HG03571 (cell line): Measurements from ENCODE around the gene MRGPRD.

Experiments
- ATAC-seq: cut with Tn5 transposase; IDR thresholded peaks from one replicate; pipeline ENCODE4 v1.9.1; 2021; ENCODE audit not compliant: unreplicated experiment

The MRGPRD gene

DNA sequence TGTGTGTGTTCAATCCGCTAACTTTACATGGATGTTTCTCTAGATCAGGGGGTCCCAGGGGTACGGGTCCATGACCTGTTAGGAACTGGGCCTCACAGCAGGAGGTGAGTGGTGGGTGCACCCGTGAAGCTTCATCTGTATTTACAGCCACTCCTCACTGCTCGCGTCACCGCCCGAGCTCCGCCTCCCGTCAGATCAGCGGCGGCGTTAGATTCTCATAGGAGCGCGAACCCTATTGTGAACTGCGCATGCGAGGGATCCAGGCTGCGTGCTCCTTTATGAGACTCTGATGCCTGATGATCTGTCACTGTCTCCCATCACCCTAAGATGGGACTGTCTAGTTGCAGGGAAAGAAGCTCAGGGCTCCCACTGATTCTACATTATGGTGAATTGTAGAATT is 31.9 kb downstream of the MRGPRD start:
- ATAC-seq, result no peak

DNA sequence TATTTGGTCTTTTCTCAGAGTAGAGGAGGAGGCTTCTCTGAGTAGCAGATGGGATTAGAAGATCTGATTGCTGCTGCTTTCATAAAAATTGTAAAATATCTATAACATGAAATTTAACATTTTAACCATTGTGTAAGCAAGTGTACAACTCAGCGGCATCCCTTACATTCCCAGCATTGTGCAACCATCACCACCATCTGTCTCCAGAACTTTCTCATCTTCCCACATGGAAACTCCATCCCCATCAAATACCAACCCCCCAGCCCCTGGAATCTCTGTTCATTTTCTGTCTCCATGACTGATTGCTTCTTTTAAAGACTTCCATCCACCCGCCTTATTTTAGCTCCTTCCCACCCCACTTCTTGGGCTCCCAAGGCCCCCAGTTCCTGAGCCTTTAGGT is 32.3 kb downstream of the MRGPRD start:
- no peak for ATAC-seq

DNA sequence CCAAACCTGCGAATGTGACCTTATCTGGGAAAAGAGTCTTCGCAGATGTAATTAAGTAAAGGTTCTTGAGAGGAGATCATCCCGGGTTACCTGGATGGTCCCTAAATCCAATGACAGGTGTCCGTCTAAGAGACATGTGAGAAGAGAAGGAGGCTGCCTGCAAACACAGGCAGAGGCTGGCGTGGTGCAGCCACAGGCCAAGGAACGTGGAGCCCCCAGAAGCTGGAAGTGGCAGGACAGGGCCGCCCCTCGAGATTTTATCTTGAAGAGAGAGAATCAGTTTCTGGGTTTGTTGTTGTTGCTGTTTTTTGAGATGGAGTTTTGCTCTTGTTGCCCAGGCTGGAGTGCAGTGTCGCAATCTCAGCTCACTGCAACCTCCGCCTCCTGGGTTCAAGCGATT is 33.6 kb downstream of the MRGPRD start:
- no peak for ATAC-seq

DNA sequence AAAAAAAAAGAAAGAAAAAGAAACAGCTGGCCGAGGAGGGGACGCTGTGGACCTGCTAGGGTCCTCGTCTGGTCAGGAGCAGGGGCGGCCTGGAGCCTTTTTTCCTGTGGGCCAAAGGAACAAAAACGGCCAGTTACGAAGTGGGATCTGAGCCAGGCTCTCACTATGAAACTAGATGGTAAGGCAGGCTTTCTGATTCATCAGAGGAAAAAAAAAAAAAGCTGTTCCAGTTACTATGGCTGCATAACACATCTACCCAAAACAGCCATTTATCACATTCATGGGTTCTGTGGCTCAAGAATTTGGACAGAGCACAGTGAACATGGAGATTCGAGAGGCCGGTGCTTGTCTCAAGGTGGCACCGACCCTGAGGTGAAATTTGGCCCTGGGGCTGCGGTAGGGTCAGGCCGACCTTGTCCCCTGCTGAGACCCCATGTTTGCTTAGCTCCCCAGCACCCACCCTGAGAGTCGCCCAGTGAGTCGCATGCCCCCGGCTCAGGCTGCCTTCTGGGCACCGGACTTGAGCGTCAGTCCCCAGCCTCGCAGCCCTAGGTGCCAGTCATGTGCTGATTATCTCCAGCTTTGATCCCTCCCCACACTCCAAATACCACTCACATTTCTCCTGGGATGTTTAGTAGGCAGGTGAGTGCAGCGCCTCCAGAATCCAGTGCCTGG is 34.2 kb downstream of the MRGPRD start:
- no peak for ATAC-seq

DNA sequence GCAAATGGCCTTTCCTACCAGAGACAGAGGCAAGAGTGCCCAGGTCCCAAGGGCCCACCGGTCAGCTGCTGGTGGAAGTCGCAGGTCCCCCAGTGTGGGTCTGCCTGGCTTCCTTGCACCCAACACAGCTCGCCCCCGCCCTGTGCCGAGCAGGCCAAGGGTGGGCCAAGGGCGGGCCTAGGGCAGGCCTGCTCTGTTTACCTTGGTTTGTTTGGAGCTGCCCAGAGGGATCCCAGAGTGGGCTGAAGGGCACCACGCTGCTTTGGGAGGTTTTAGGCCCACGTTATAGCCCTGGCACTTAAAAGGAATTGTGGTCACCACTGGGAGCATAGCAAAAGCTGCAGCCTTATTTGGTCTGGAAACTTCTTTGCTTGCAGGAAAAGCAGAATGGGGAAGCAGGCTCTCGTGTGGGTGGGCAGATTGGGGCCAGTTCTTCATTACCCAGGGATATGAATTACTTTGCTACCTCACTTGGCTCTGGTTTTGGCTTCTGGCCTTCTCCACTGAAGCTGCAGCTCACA is 38.0 kb downstream of the MRGPRD start:
- no peak for ATAC-seq

DNA sequence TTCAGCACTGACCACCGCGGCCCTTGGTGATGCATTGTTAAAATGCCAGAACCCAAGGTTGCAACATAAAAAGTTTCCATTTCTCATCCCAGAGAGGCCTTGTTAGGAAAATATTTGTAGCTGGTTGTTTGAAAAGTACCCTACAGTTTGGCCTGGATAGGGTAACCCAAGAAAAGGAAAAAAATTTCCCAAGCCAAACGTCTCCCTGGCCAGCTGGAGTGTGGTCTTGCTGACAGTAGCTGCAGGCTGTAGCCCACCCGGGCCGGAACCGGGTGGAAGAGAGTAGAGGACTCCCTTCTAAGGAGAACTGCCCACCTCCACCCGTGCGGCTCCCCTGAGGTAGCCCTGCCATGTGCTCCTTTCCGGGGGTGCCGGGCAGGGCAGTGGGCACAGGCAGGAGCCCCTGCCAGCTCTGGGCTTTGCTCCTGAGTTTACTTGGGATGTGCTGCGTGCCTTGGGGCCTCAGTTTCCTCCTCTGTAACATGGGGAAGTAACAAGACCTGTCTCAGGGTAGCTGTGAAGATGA is 38.6 kb downstream of the MRGPRD start:
- no peak for ATAC-seq

DNA sequence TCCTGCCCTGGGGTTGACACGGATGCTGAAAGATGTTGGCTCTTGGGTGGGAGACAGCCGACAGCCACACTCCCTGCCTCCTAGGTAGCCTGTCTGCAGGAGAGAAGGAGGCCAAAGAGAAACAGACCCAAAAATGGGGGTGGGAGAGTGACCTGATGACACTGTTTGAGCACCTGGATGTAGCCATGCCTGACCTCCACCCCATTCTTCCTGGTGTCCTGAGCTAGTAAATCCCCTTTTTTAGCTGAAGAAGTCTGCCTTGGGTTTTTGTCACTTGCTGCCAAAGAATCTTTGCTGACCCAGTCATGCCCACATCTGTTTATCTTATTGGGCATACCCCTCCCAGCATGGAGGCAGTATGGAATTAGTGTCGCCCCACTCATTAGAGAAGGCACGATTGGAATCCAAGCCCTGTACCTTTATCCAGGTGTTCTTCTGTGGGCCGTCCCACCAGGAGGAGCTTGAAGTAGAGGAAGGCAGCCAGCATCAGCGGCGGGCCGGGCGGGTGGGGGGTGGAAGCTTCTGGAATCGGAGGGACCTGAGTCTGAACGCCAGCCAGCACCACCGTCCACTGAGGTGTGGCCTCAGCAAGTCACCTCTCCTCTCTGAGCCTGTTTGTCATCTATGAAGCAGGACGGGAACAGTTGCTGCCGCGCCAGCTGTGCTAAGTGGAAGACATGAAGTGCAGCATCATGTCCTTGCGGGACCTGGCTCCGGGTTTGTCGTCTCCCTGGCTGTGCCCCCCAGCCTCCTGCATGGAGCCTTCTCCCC is 39.3 kb downstream of the MRGPRD start:
- ATAC-seq, result no peak

DNA sequence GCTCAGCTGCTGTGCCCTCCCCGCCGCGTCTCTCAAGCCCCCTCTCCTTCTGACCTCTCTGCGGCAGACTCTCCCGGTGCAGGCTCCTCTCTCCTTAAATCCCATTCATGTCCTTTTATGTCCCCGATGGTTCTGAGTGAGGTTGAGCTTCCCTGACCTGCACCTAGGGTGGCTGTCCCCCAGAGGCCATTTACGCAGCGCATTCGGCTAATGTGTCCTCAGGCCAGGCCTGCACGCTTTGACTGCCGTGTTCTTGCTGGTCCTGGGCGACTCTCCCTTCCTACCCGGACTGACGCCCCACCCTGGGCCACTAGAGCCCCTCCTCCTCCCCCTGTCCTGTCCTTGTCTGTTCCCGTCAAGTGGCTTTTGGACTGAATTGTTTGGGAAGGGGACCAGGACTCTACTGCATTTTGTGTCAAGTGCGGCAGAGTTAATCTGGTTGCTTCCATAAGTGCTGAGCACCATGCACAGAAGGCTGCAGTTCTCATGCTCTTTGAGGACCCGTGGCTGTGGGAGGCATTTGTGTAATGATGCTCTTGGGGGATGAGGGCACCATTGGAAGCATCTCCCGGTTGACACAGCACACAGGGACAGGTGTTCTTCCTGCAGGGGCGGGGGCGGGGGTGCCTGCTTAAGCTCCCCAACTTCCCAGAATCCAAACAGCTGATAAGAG is 40.0 kb downstream of the MRGPRD start:
- ATAC-seq, result no peak

DNA sequence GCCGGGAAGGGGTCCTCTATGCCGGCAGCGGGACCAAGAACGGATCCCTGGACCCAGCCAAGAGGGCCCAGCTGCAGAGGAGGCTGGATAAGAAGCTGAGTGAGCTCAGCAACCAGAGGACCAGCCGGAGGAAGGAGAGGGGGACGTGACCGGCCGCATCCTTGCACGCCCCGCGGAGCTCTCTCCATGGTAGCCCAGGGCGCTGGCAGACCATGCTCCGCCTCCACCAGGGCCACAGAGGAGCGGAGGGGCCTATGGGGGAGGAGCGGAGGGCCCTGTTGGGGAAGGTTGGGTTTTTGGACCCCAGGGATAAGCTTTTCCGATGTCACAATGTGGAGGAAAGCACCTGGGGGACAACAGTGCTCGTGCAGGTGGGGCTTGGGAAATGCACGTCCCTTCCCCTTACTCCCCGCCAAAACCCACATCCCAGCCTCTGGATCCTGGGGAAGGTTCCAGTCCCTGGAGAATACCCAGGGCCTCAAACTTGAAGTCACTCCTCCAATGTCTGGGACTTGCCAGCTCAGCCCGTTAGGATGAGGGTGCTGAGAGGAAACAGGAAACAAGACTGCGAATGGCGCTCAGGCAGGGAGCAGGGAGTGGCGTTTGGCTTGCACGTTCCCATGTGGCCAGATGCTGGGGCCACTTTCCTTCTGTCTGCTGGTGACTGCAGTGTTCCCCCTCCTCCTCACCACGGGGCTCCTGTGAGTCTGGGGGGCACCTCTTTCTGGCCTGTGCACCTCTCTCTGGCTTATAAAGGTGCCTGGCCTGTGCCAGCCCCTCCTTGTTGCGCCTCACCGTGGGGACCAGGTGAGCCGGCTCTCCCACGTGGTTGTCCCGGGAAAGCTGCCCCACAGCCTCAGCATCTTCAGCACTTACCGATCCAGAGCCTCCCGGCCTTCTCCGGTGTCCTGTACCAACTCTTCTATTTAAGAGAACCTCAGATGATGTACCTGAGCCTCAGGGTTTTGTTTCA is 40.9 kb downstream of the MRGPRD start:
- ATAC-seq, result no peak

DNA sequence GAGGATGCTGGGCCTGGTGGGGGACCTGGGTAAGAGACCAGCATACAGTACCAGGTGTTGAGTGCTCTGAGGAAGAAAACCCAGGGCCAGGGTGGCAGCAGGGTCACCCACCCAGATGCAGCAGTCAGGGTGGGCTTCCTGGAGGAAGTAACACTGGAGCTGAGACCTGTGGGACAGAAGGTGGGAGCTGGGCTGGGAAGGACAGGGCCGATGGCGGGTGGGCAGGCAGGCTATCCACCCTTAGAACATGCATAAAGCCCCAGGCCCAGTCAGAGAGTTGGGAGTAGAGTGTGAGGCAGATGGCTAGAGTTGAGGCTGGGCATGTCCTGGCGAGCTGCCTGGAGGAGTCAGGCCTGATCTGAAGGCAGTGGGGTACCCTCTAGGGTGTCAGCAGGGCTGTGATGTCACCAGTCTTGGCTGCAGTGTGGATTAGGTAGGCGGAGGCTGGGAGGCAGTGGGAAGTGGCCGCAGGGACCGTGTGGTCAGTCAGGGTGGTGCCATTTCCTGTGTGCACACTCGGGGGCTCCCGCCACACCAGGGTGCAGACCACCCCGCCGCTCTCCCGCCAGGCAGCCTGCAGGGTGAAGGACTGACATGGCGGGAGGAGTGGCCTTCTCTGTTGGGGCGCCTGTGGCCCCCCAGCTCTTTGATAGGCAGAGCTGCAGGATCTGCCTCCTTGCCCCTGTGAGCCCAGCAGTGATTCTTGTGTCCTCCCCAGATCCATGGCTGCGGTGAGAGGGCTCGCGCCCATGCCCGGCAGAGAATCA is 41.8 kb downstream of the MRGPRD start:
- no peak for ATAC-seq

DNA sequence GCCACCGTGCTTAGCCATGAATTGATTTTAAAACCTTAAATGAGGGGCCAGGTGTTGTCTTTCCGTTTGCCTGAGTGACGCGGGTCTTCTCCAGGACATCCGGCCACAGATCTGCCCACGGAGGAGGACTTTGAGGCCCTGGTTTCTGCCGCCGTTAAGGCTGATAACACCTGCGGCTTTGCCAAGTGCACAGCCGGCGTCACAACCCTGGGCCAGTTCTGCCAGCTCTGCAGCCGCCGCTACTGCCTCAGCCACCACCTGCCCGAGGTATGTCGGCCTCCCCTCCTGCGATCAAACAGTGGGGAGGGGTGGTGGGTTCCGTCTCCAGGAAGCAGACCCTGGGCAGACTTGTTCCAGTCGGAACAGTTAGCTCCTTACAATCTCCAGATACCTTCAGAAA is 42.7 kb downstream of the MRGPRD start:
- ATAC-seq, result no peak

DNA sequence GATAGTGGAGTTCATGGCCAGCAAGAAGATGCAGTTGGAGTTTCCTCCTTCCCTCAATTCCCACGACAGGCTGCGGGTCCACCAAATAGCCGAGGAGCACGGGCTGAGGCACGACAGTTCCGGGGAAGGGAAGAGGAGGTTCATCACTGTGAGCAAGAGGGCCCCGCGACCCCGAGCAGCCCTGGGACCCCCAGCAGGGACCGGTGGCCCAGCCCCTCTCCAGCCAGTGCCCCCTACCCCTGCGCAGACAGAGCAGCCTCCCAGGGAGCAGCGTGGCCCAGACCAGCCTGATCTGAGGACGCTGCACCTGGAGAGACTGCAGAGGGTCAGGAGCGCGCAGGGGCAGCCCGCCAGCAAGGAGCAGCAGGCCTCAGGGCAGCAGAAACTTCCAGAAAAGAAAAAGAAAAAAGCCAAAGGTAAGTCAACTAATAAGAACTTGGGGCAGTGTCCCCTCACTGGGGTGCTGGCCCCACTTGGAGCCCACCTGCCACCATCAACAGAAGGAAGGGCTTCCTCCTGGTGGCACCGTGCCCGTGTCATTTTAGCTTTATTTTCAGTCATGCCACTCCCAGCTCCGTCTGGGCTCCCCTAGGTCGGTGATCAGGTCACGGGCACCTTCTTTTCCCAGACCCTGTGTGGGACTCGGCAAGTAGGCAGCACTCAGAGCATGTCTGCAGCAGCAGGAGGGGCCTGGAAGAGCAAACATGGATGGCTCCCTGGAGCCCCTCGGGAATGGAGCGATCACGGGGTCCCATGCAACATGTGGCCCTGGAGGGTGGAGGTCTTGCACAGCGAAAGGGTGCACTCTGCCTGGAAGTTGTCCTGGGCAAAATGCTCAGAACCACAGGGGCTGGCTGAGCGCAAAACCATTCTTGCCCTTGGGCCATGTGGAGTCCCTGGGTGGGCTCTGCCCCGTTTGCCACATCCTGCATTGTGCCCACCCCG is 43.8 kb downstream of the MRGPRD start:
- ATAC-seq, result no peak

DNA sequence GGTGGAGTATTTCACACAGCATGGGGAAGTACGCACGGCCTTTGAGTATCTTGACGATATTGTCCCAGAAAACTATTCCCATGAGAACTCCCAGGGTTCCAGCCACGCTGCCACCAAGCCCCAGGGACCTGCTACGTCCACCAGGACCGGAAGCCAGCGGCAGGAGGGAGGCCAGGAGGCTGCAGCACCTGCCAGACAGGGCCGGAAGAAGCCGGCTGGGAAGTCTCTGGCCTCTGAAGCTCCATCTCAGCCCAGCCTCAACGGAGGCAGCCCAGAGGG is 44.5 kb downstream of the MRGPRD start:
- ATAC-seq, result no peak

DNA sequence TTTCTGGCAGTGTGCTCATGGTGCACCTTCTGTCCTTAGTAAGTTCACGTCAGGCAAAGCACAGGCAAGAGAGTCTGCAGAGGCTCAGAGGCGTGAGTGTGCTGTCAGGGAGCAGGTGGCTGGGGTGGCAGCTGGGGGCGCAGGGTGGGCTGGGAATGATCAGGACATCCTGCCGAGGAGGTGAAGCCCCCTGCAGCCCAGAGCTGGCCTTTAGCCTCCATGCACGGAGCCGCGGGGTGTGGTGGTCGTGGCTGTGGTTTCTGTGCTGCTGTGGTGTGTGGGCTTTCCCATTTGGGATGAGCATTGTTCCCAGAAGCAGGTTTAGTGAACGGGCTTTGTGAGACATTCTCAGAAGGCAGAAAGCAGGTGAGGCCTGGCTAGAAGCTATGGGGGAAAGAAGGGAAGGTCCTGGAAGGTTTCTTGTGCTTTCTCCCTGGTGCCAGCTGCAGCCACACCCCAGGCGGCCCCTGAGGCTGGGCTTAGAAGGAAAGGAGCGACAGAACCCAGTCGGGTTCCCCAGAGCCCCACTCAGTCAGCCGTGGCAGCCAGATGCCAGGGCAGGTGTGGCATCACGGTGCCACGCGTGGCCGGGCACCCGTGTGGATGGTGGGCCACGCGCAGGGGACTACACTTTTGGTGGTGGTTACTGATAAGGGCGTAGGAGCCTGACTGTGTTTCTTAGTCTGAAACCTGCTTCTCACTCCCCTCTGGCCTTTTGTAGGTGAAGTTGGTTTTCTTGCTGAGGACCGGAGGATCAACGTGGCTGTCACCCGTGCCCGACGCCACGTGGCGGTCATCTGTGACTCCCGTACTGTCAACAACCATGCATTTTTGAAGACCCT is 45.0 kb downstream of the MRGPRD start:
- ATAC-seq, result no peak

DNA sequence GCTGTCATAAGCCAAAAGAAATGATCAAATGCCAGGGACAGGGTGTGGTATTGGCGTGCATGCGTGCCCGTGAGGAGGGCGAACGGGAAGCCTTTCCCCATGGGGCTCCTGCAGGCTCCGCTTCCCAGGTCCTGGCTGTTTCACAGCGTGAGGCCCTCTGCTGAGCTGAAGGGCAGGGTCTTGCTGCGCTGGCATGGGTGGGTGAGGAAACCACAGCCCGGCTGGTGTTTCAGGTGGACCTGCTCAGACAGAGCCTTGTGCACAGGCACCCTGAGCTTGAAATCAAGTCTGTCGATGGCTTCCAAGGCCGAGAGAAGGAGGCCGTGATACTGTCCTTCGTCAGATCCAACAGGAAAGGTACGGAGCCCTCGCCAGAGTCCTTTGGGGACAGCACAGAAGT is 45.7 kb downstream of the MRGPRD start:
- no peak for ATAC-seq

DNA sequence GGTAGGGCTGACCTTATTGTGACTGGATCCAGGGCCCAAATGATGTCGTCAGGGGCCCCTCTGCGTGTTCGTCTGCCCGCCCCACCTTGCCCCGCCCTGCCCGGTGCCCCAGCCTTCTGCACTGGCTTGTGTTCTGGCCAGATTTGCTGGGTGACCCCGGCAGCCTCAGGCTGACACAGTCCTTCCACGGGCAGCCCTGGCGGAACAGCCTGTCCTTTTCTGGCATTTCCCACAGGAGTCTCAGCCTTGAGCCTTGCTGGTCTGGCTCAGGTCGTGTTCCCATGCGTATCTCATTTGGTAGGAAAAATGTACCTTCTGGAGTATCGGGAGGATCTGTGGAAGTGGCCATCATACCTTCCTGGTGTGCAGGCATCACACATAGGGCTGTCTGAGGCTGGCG is 46.1 kb downstream of the MRGPRD start:
- ATAC-seq, result no peak

DNA sequence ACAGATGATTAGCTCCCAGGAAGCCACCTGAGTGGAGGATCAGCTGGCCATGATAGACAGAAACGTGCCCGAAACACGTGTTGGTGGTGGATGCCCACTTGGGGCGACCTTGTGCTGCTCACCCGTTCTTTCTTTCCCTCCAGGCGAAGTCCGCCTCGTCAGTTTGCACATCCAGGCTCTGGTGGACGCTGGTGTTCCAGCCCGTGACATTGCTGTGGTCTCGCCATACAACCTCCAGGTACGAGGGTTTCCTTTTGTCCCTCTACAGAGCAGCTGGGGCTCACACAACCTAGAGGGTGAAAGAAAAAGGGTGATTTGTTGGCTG is 46.5 kb downstream of the MRGPRD start:
- ATAC-seq, result no peak

DNA sequence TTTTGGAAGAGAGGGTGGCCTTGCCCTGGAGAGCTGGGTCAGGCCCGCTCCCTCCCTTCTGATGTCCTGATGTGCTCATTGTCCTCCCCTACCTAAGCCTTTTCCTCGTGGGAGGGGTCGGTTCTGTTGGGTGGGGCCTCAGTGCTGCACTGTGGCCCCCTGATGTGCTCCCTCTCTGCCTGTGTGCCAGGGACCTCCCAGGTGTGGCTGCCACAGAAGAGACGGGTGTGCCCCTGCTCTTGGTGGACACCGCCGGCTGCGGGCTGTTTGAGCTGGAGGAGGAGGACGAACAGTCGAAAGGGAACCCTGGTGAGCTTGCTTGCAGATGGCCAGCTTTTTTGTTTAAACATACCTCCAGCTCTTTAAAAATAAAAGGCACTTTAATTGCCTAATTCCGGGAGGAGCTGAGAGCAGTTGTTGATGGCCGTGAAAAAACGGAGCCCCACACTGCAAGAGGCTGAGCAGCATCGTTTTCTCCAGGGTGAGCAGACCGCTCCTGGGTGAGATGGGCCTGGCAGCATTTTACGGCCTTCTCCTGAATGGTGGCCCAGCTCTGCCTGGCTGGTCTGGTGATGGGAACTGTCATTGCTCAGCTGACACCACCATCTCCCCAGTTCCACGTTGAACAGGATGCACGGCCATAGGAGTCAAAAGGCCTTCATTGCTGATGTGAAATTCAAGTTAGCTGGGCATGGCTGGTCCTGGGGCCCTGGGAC is 47.0 kb downstream of the MRGPRD start:
- ATAC-seq, result no peak
